Suprapubic skin (tissue), 4 donors: Measurements from ENCODE around the gene DERL2.
"Not testable (repeated sequence)": the region's sequence is repeated elsewhere in the genome, so short reads cannot be mapped to it uniquely, and the experiment has no call there.

ENCODE experiments used
- POLR2A ChIP-seq, 2 donors: fragments of 450-650 bp; IDR thresholded peaks; one replicate each; pipeline ENCODE4 v1.6.1; 2017; ENCODE audit warnings: antibody characterized with exemption in 2 of 2, mild to moderate bottlenecking in 2 of 2, moderate library complexity in 2 of 2
- POLR2AphosphoS5 ChIP-seq, 3 donors: sonication (generic); formaldehyde crosslinking; IDR thresholded peaks; one replicate each; pipeline ENCODE4 v1.6.1; 2017; ENCODE audit warnings: antibody characterized with exemption in 3 of 3
- TF ChIP-seq, protein P1 (sequence below), 2 donors: fragments of 200-600 bp in 1 of 2; fragments of 450-650 bp in 1 of 2; sonication (generic) in 1 of 2; IDR thresholded peaks; one replicate each; pipeline ENCODE4 v1.5.1; 2016 to 2019; ENCODE audit warnings: antibody characterized with exemption in 2 of 2, mild to moderate bottlenecking in 1 of 2, moderate library complexity in 1 of 2

DNA sequence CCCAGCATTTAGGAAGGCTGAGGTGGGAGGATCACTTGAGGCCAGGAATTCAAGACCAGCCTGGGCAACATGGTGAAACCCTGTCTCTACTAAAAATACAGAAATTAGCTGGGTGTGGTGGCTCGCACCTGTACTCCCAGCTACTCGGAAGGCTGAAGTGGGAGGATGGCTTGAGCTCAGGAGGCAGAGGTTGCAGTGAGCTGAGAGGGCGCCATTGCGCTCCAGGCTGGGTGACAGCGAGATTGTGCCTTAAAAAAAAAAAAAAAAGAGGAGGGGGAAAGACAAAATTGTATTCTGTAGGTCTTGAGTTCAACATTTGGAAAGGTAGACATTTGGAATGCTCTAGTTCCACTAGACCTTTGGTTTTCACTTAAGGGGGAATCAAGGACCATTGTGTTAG, 54.7 kb downstream of the DERL2 start:
- TF ChIP-seq, protein P1, sequence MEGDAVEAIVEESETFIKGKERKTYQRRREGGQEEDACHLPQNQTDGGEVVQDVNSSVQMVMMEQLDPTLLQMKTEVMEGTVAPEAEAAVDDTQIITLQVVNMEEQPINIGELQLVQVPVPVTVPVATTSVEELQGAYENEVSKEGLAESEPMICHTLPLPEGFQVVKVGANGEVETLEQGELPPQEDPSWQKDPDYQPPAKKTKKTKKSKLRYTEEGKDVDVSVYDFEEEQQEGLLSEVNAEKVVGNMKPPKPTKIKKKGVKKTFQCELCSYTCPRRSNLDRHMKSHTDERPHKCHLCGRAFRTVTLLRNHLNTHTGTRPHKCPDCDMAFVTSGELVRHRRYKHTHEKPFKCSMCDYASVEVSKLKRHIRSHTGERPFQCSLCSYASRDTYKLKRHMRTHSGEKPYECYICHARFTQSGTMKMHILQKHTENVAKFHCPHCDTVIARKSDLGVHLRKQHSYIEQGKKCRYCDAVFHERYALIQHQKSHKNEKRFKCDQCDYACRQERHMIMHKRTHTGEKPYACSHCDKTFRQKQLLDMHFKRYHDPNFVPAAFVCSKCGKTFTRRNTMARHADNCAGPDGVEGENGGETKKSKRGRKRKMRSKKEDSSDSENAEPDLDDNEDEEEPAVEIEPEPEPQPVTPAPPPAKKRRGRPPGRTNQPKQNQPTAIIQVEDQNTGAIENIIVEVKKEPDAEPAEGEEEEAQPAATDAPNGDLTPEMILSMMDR (IDR thresholded peaks at IDR 0.05), result not testable (repeated sequence)
- TF ChIP-seq POLR2A, POLR2AphosphoS5 (IDR thresholded peaks at IDR 0.05): not testable (repeated sequence)
